A549 (cell line): ENCODE results near the gene RADIL. TPM values are rescaled to one million over a fixed set of nuclear protein-coding genes. Genes with fewer than 3 reads are reported as not detected.

ENCODE experiments used
- ATAC-seq, 2 experiments: fragments of 200-7000 bp in 1 of 2; fragments of >200 bp in 1 of 2; cut with Nextera tagmentation in 1 of 2; cut with Tn5 transposase in 1 of 2; 3 replicates each; pipeline versions ENCODE4 v1.8.0 to v1.9.1; 2018 to 2020; ENCODE audit warnings: mild to moderate bottlenecking in 1 of 2, moderate library complexity in 1 of 2
- CTCF ChIA-PET: fragments of 300-600 bp; sonication (Branson Sonifier 250); formaldehyde crosslinking; extraction: SDS; loops from one replicate; lab custom pipeline; 2021; ENCODE audit warnings: antibody characterized with exemption, inconsistent platforms; lab: Yijun Ruan, JAX
- POLR2A ChIA-PET: fragments of 350-600 bp; formaldehyde crosslinking; extraction: SDS; loops from one replicate; lab custom pipeline; 2021; ENCODE audit warnings: antibody characterized with exemption, inconsistent platforms; lab: Yijun Ruan, JAX
- DNase-seq, 2 experiments: peaks; one replicate each; pipeline versions ENCODE4 v3.0.0 to v3.0.0-alpha.2; 2011 to 2016; ENCODE audit warnings: low read depth in 1 of 2, low spot score in 1 of 2
- FAIRE-seq: peaks from 2 replicates; lab custom pipeline; 2011; peaks lifted over from hg19 to GRCh38; lab: Jason Lieb, UNC
- H3K27ac ChIP-seq, 2 experiments: fragments of >200 bp; sonication (Bioruptor Twin); formaldehyde crosslinking; 3 replicates each; pipeline ENCODE4 v1.5.1; 2016 to 2017
- H3K4me1 ChIP-seq: fragments of >200 bp; sonication (Bioruptor Twin); formaldehyde crosslinking; 3 replicates; pipeline ENCODE4 v1.6.1; 2016
- H3K4me2 ChIP-seq: fragments of >200 bp; sonication (Bioruptor Twin); formaldehyde crosslinking; 3 replicates; pipeline ENCODE4 v1.6.1; 2016
- H3K4me3 ChIP-seq: fragments of >200 bp; sonication (Bioruptor Twin); formaldehyde crosslinking; 3 replicates; pipeline ENCODE4 v1.5.1; 2016
- H3K9me3 ChIP-seq: fragments of >200 bp; sonication (Bioruptor Twin); formaldehyde crosslinking; 3 replicates; pipeline ENCODE4 v1.6.1; 2016
- CEBPB ChIP-seq, 2 experiments: fragments of >200 bp in 1 of 2; sonication (Bioruptor Twin) in 1 of 2; formaldehyde crosslinking in 1 of 2; IDR thresholded peaks; 2 replicates each; pipeline ENCODE4 v1.6.1; 2012 to 2016
- CHD4 ChIP-seq: fragments of 200-600 bp; sonication (generic); IDR thresholded peaks from 2 replicates; pipeline ENCODE4 v1.6.1; 2016; ENCODE audit warnings: antibody characterized with exemption, mild to moderate bottlenecking, borderline replicate concordance
- EHF ChIP-seq: fragments of 250-450 bp; sonication (Bioruptor Pico); IDR thresholded peaks from 2 replicates; pipeline ENCODE4 v1.5.0; 2020; ENCODE audit warnings: mild to moderate bottlenecking
- EP300 ChIP-seq, 2 experiments: fragments of >200 bp; sonication (Bioruptor Twin); formaldehyde crosslinking; IDR thresholded peaks; 2 replicates in 1 of 2; 3 replicates in 1 of 2; pipeline ENCODE4 v1.6.1; 2016 to 2017
- ESRRA ChIP-seq: fragments of 150-350 bp; IDR thresholded peaks from 2 replicates; pipeline ENCODE4 v1.6.1; 2014; ENCODE audit warnings: mild to moderate bottlenecking, low read length, borderline replicate concordance
- FOSL2 ChIP-seq, 2 experiments: fragments of 450-650 bp in 1 of 2; fragments of >200 bp in 1 of 2; sonication (Bioruptor Twin) in 1 of 2; formaldehyde crosslinking; IDR thresholded peaks; 2 replicates each; pipeline versions ENCODE4 v1.5.0 to v1.6.1; 2016 to 2020; ENCODE audit warnings: mild to moderate bottlenecking in 1 of 2, moderate library complexity in 1 of 2
- FOXS1 ChIP-seq: fragments of 250-450 bp; sonication (Bioruptor Pico); IDR thresholded peaks from 2 replicates; pipeline ENCODE4 v1.5.0; 2020; ENCODE audit warnings: mild to moderate bottlenecking, moderate library complexity
- HOXB5 ChIP-seq: fragments of 250-450 bp; sonication (Bioruptor Pico); IDR thresholded peaks from 2 replicates; pipeline ENCODE4 v1.5.0; 2020; ENCODE audit warnings: mild to moderate bottlenecking, moderate library complexity
- KDM1A ChIP-seq: fragments of 200-600 bp; sonication (generic); IDR thresholded peaks from 2 replicates; pipeline ENCODE4 v1.6.1; 2016; ENCODE audit warnings: low read depth, mild to moderate bottlenecking
- KDM5A ChIP-seq: fragments of 200-600 bp; sonication (generic); IDR thresholded peaks from 2 replicates; pipeline ENCODE4 v1.6.1; 2016; ENCODE audit warnings: antibody characterized with exemption, mild to moderate bottlenecking
- NFE2L2 ChIP-seq: fragments of 150-350 bp; conservative IDR thresholded peaks from 2 replicates; pipeline ENCODE4 v1.6.1; 2014; ENCODE audit warnings: low read length
- NPAS2 ChIP-seq: fragments of 250-450 bp; sonication (Bioruptor Pico); IDR thresholded peaks from 2 replicates; pipeline ENCODE4 v1.8.0; 2022; ENCODE audit warnings: mild to moderate bottlenecking, moderate library complexity, borderline replicate concordance
- PHF8 ChIP-seq: fragments of 200-600 bp; sonication (generic); IDR thresholded peaks from 2 replicates; pipeline ENCODE4 v1.6.1; 2016; ENCODE audit warnings: low read depth, mild to moderate bottlenecking, antibody characterized with exemption, moderate library complexity, borderline replicate concordance
- RARB ChIP-seq: fragments of 250-450 bp; sonication (Bioruptor Pico); IDR thresholded peaks from 2 replicates; pipeline ENCODE4 v1.8.0; 2021; ENCODE audit warnings: mild to moderate bottlenecking, moderate library complexity
- SMC3 ChIP-seq: fragments of >200 bp; sonication (Bioruptor Twin); formaldehyde crosslinking; IDR thresholded peaks from 3 replicates; pipeline ENCODE4 v1.6.1; 2018; ENCODE audit warnings: inconsistent platforms
- SREBF2 ChIP-seq: fragments of 450-650 bp; IDR thresholded peaks from 2 replicates; pipeline ENCODE4 v1.6.1; 2014; ENCODE audit warnings: mild to moderate bottlenecking, moderate library complexity
- TFCP2L1 ChIP-seq: fragments of 250-450 bp; sonication (Bioruptor Pico); IDR thresholded peaks from 2 replicates; pipeline ENCODE4 v1.5.0; 2021; ENCODE audit warnings: mild to moderate bottlenecking
- TP53 ChIP-seq: fragments of 250-450 bp; sonication (Bioruptor Pico); IDR thresholded peaks from 2 replicates; pipeline ENCODE4 v1.5.0; 2021; ENCODE audit warnings: mild to moderate bottlenecking, moderate library complexity
- ZNF302 ChIP-seq: fragments of 250-450 bp; sonication (Bioruptor Pico); IDR thresholded peaks from 2 replicates; pipeline ENCODE4 v1.9.0; 2021; ENCODE audit warnings: inconsistent platforms, mild to moderate bottlenecking, moderate library complexity
- WGBS: methylation state at CpG from one replicate; pipeline ENCODE4 v1.1.6; 2017; ENCODE audit errors: missing lambda C conversion rate; 5-methylcytosine and 5-hydroxymethylcytosine counted together
- polyA plus RNA-seq, 4 experiments: library from polyadenylated mRNA; depleted of rRNA in 3 of 4; stranded (reverse); fragments of >200 nt; fragmentation: RNase III in 1 of 4; extraction: RNeasy Plus Mini Kit Qiagen cat#74134 plus additional on column Dnase treatment in 1 of 4; gene quantifications; 2 replicates in 3 of 4; 3 replicates in 1 of 4; pipeline ENCODE4 v1.2.3, GENCODE V29; 2011 to 2017
- TF ChIP-seq, protein P1 (sequence below): fragments of >200 bp; sonication (Bioruptor Twin); formaldehyde crosslinking; IDR thresholded peaks from 3 replicates; pipeline ENCODE4 v1.5.1; 2016
- TF ChIP-seq, protein P2 (sequence below): IDR thresholded peaks from 2 replicates; pipeline ENCODE4 v1.6.1; 2012; ENCODE audit warnings: low read depth, borderline replicate concordance
- TF ChIP-seq, protein P3 (sequence below): IDR thresholded peaks from 2 replicates; pipeline ENCODE4 v1.6.1; 2012
- TF ChIP-seq, protein P4 (sequence below): fragments of 200-600 bp; sonication (generic); IDR thresholded peaks from 2 replicates; pipeline ENCODE4 v1.6.1; 2016; ENCODE audit warnings: antibody characterized with exemption, mild to moderate bottlenecking, moderate library complexity

Gene RADIL
- polyA plus RNA-seq, 2 of the 4 experiments (the other 2 are of a cell fraction): 1.0 to 1.1 TPM

DNA sequence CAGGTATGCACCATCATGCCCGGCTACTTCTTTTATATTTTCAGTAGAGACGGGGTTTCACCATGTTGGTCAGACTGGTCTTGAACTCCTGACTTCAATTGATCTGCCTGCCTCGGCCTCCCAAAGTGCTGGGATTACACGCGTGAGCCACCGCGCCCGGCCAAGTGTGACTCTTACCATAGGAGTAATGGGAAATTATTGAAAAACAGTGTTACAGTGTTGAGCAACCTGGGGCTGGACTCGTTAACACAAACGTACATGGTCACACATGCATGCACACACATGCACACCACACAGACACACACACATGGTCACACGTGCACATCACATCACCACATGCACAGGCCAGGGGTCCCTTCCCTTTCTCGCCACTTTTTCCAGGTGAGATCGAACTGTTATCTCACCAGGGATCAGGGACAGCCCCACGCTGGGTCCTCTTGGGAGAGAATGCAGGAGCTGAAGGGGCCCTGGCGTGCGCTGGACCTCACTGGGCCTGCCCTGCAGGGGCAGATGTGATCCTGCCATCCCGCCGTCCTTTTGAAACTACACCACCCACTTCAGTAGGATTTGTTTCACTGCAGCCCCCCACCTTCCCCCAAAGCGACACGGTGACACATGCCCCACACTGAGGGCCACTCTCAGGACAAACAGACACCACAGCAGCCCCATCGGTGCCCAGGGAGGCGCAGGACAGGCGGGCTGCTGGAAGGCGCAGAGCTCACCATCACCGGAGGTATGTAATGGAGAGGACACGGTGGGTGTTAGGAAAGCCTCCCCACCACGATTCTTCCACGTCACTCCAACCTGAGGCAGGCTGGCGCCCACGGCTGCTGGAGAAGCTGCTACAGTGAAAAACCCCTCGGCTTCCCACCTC is 10.2 kb downstream of the RADIL start:
- no peaks in the 10 kb centered on the region for H3K9me3 ChIP-seq
- no peak for DNase-seq
- H3K4me1 ChIP-seq: no peaks in the 10 kb centered on the region
- no peak overlapping the region for H3K27ac ChIP-seq
- ChIA-PET CTCF (interaction anchor here (3.4 kb wide), 1 partner anchor 10 kb away, joined by 16 read pairs; the partner anchor contains the start of gene RADIL), POLR2A (no interaction called here)
- WGBS: 87% methylated on average over 30 of the region's 31 CpGs
- no peak overlapping the region for H3K4me2 ChIP-seq
- TF ChIP-seq RARB (CRISPR knock-in tag) (no peak), EP300 (IDR thresholded peaks at IDR 0.05) (no peak), CHD4 (no peak), NFE2L2 (no peak), ESRRA (no peak), EHF (CRISPR knock-in tag) (no peak), KDM5A (no peak), HOXB5 (CRISPR knock-in tag) (no peak), FOXS1 (CRISPR knock-in tag) (no peak), KDM1A (no peak), SMC3 (no peak), ZNF302 (CRISPR knock-in tag) (no peak), TFCP2L1 (CRISPR knock-in tag) (no peak), FOSL2 (IDR thresholded peaks at IDR 0.05) (no peak), FOSL2 (CRISPR knock-in tag; IDR thresholded peaks at IDR 0.05) (no peak), PHF8 (no peak)
- TF ChIP-seq, protein P1, sequence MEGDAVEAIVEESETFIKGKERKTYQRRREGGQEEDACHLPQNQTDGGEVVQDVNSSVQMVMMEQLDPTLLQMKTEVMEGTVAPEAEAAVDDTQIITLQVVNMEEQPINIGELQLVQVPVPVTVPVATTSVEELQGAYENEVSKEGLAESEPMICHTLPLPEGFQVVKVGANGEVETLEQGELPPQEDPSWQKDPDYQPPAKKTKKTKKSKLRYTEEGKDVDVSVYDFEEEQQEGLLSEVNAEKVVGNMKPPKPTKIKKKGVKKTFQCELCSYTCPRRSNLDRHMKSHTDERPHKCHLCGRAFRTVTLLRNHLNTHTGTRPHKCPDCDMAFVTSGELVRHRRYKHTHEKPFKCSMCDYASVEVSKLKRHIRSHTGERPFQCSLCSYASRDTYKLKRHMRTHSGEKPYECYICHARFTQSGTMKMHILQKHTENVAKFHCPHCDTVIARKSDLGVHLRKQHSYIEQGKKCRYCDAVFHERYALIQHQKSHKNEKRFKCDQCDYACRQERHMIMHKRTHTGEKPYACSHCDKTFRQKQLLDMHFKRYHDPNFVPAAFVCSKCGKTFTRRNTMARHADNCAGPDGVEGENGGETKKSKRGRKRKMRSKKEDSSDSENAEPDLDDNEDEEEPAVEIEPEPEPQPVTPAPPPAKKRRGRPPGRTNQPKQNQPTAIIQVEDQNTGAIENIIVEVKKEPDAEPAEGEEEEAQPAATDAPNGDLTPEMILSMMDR: no peak
- TF ChIP-seq, protein P2, sequence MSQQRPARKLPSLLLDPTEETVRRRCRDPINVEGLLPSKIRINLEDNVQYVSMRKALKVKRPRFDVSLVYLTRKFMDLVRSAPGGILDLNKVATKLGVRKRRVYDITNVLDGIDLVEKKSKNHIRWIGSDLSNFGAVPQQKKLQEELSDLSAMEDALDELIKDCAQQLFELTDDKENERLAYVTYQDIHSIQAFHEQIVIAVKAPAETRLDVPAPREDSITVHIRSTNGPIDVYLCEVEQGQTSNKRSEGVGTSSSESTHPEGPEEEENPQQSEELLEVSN: no peak
- TF ChIP-seq, protein P3, sequence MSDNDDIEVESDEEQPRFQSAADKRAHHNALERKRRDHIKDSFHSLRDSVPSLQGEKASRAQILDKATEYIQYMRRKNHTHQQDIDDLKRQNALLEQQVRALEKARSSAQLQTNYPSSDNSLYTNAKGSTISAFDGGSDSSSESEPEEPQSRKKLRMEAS: no peak
- no peak for FAIRE-seq
- ATAC-seq: no peak
- H3K4me3 ChIP-seq: no peak overlapping the region

DNA sequence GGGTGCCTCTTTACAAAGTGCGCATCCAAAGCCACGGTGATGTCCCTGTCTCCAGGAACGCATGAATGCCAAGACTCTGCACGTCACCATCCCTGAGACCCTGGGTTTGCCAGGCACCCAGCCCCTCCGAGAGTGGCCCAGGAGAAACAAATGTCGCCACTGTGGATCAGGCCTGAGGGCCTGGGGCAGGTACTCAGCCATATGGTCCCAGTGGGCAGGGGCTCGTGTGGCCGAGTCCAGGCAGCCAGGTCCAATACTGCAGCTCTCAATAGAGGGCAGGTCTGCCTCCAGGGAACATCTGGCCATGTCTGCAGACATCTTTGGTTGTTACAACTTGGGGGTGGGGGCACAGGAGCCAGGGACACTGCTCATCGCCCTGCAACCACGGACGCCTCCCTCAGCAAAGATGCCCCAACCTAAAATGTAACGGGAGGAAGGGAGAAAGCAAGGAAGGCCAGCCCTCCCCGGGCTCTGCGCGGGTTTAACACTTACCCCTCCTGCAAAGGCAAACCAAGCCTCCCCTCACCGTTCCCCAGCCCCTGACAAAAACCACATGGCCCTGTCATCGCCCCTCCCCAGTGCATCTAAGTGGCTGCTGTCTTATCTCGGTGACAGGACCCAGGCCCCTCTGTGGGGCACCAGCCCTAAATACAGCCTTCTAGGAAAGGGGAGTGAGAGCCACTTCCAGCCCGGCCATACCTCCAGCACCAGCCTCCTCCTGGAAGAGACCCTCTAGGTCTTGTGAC is 11.4 kb downstream of the RADIL start:
- H3K4me1 ChIP-seq: no peaks in the 10 kb centered on the region
- H3K4me2 ChIP-seq: no peak overlapping the region
- no peak overlapping the region for H3K27ac ChIP-seq
- ChIA-PET POLR2A (no interaction called here), CTCF (interaction anchor here (3.4 kb wide), 1 partner anchor 11 kb away, joined by 16 read pairs; the partner anchor contains the start of gene RADIL)
- WGBS: 82% methylated on average over 17 of the region's 19 CpGs
- H3K9me3 ChIP-seq: no peaks in the 10 kb centered on the region
- FAIRE-seq (no peak), ATAC-seq (no peak), DNase-seq (no peak)
- H3K4me3 ChIP-seq: no peak overlapping the region
- TF ChIP-seq NFE2L2 (no peak), CEBPB (IDR thresholded peaks at IDR 0.05) (no peak), SREBF2 (no peak), NPAS2 (CRISPR knock-in tag) (no peak), EP300 (IDR thresholded peaks at IDR 0.05) (no peak), RARB (CRISPR knock-in tag) (no peak), TP53 (CRISPR knock-in tag) (no peak)
- TF ChIP-seq, protein P4, sequence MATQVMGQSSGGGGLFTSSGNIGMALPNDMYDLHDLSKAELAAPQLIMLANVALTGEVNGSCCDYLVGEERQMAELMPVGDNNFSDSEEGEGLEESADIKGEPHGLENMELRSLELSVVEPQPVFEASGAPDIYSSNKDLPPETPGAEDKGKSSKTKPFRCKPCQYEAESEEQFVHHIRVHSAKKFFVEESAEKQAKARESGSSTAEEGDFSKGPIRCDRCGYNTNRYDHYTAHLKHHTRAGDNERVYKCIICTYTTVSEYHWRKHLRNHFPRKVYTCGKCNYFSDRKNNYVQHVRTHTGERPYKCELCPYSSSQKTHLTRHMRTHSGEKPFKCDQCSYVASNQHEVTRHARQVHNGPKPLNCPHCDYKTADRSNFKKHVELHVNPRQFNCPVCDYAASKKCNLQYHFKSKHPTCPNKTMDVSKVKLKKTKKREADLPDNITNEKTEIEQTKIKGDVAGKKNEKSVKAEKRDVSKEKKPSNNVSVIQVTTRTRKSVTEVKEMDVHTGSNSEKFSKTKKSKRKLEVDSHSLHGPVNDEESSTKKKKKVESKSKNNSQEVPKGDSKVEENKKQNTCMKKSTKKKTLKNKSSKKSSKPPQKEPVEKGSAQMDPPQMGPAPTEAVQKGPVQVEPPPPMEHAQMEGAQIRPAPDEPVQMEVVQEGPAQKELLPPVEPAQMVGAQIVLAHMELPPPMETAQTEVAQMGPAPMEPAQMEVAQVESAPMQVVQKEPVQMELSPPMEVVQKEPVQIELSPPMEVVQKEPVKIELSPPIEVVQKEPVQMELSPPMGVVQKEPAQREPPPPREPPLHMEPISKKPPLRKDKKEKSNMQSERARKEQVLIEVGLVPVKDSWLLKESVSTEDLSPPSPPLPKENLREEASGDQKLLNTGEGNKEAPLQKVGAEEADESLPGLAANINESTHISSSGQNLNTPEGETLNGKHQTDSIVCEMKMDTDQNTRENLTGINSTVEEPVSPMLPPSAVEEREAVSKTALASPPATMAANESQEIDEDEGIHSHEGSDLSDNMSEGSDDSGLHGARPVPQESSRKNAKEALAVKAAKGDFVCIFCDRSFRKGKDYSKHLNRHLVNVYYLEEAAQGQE: no peak
- TF ChIP-seq, protein P2: no peak
